Measurements from ENCODE around the gene NLGN1.

NLGN1 gene

DNA sequence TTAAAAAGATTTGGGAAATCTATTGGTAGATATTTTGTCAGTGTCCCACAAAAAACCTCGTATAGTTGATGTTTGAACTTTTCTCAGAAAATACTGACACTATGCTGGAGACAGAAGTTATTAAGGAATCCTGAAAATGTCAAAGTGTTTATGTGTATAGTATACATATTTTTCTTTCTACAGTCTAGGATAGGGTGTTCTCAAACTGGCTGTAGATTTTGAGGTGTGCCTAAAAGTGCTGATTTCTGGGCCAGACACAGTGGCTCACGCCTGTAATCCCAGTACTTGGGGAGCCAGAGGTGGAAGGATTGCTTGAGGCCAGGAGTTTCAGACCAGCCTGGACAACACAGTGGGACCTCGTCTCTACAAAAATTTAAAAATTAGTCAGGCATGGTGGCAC lies 322.0 kb downstream of the NLGN1 start:
- Mint-ChIP-seq H3K9me3 (no peaks in the 10 kb centered on the region), H3K27ac (no peak overlapping the region), H3K27me3 (ENCODE audit: low read depth) (no peaks in the 10 kb centered on the region)

DNA sequence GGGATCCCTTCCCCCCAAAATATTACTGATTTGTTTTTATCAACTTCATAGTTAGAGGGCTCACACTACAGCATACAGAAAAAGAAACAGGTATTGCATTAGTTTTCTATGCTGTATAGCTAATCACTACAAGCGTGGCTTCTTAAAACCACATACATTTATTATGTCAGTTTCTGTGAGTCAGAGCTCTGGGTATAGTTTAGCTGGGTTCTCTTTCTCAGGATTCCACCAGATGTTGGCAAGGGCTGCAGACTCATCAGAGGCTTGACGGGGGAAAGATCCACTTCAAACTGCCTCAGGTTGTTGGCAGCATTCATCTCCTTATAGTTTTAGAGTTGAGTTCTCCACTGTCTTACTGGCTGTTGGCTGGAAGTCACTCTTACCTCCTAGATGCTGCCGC lies 328.0 kb downstream of the NLGN1 start:
- Mint-ChIP-seq H3K4me3 (no peak overlapping the region), H3K9me3 (no peaks in the 10 kb centered on the region), H3K4me1 (ENCODE audit: low read depth) (no peaks in the 10 kb centered on the region), H3K27ac (no peak overlapping the region), H3K27me3 (ENCODE audit: low read depth) (no peaks in the 10 kb centered on the region), H3K36me3 (ENCODE audit: low read depth) (no peaks in the 10 kb centered on the region)

More for the DNA sequence above, 322.0 kb downstream of the NLGN1 start:
- Mint-ChIP-seq H3K4me1 (ENCODE audit: low read depth) (no peaks in the 10 kb centered on the region), H3K4me3 (no peak overlapping the region), H3K36me3 (ENCODE audit: low read depth) (no peaks in the 10 kb centered on the region)

DNA sequence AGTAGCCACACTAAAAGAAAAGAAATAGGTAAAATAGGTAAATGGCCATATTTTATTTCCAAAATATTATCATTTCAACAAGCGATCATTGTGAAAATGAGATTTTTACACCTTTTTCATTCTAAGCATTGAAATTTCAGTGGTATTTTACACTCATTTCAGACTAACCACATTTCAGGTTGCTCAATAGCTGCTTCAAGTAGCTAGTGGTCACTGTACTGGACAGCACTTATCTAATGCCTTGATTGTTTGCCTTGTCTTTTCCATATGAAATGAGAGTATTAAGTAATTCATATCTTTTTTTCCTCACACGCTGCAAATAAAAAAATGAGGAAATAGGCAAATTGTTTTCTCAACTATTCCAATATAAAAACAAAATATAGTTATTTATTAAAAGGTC lies 332.8 kb downstream of the NLGN1 start:
- Mint-ChIP-seq H3K4me3 (no peak overlapping the region), H3K36me3 (ENCODE audit: low read depth) (no peaks in the 10 kb centered on the region), H3K9me3 (no peaks in the 10 kb centered on the region), H3K27me3 (ENCODE audit: low read depth) (no peaks in the 10 kb centered on the region), H3K27ac (no peak overlapping the region), H3K4me1 (ENCODE audit: low read depth) (no peaks in the 10 kb centered on the region)

DNA sequence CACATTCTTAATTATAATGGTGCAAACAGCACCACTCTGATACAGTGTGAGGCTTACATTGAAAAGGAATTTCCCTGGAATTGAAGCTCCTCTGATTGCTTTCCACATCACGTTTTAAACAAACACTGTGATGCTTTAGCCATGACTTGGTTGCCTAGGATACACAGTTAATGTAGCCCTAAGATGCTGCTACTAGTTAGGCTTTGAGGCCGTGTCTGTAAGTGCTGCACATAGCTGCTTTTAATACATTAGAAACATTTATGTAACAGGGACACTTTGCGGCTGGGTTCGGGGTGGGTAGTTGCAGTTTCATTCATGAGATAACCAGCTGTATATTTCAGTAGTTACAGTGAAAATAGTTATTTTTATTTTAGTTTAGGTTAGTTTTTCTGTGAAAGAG lies 334.7 kb downstream of the NLGN1 start:
- H3K4me3 Mint-ChIP-seq, result no peak overlapping the region
- no peaks in the 10 kb centered on the region for H3K4me1 Mint-ChIP-seq (ENCODE audit: low read depth)
- H3K27me3 Mint-ChIP-seq (ENCODE audit: low read depth), result no peaks in the 10 kb centered on the region
- H3K36me3 Mint-ChIP-seq (ENCODE audit: low read depth), result no peaks in the 10 kb centered on the region
- H3K9me3 Mint-ChIP-seq, result no peaks in the 10 kb centered on the region
- no peak overlapping the region for H3K27ac Mint-ChIP-seq

DNA sequence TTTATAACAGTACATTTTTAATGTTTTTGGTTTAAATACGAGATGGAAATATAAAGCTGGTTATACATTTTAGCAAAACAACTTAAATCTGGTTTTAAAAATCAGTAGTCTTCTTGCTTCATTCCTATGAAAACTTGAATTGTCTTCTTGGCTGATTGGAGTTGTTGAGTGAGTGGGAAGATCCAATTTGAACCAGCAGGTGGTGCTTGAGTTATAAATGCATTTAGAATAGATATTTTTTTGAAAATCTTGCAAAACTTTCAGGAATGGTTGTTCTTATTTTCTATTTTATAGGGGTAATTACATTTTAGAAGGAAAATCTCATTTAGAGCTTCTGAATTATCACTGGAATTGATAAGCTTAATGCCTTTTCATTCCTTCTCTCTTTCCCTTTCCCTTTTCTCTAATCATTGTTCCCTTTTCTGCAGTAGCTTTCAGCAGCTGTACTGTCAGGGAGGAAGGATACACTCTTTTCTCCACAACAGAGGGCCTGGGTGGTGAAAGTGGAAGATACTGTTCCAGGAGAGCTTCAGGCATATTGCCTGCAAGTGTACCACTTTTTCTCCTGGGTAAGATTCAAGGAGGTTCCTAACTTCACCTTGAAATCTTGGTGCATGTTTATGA lies 335.6 kb downstream of the NLGN1 start:
- Mint-ChIP-seq H3K27ac (no peak overlapping the region), H3K4me1 (ENCODE audit: low read depth) (no peaks in the 10 kb centered on the region), H3K4me3 (no peak overlapping the region), H3K9me3 (peaks cover under 1% of the 10 kb centered on the region), H3K27me3 (ENCODE audit: low read depth) (no peaks in the 10 kb centered on the region), H3K36me3 (ENCODE audit: low read depth) (no peaks in the 10 kb centered on the region)

DNA sequence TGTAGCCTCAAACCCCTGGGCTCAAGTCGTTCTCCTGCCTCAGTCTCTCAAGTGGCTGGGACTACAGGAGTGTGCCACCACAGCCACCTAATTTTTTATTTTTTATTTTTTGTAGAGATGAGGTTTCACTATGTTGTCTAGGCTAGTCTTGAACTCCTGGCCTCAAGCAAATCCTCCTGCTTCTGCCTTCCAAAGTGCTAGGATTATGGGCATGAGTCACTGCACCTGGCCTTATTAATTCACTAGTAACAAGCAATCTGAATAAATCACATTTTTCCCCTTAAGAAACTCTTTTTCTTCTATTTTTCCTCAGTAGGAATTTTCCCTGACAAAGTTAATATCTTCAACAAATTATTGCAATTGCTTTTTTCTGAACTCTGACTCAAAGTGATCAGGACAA lies 336.9 kb downstream of the NLGN1 start:
- H3K9me3 Mint-ChIP-seq, result peaks cover 9% of the 10 kb centered on the region
- H3K27ac Mint-ChIP-seq, result no peak overlapping the region
- no peak overlapping the region for H3K4me3 Mint-ChIP-seq
- H3K4me1 Mint-ChIP-seq (ENCODE audit: low read depth), result no peaks in the 10 kb centered on the region
- H3K27me3 Mint-ChIP-seq (ENCODE audit: low read depth), result no peaks in the 10 kb centered on the region
- no peaks in the 10 kb centered on the region for H3K36me3 Mint-ChIP-seq (ENCODE audit: low read depth)

GRCh38 chr3:173734895-173735294 lies 337.4 kb downstream of the NLGN1 start:
- Mint-ChIP-seq H3K4me3 (no peak overlapping the region), H3K4me1 (ENCODE audit: low read depth) (no peaks in the 10 kb centered on the region), H3K36me3 (ENCODE audit: low read depth) (no peaks in the 10 kb centered on the region), H3K27me3 (ENCODE audit: low read depth) (no peaks in the 10 kb centered on the region), H3K27ac (no peak overlapping the region), H3K9me3 (peaks cover 9% of the 10 kb centered on the region)

GRCh38 chr3:173735841-173736240 lies 338.3 kb downstream of the NLGN1 start:
- H3K9me3 Mint-ChIP-seq, result peaks cover 9% of the 10 kb centered on the region
- H3K27ac Mint-ChIP-seq, result no peak overlapping the region

DNA sequence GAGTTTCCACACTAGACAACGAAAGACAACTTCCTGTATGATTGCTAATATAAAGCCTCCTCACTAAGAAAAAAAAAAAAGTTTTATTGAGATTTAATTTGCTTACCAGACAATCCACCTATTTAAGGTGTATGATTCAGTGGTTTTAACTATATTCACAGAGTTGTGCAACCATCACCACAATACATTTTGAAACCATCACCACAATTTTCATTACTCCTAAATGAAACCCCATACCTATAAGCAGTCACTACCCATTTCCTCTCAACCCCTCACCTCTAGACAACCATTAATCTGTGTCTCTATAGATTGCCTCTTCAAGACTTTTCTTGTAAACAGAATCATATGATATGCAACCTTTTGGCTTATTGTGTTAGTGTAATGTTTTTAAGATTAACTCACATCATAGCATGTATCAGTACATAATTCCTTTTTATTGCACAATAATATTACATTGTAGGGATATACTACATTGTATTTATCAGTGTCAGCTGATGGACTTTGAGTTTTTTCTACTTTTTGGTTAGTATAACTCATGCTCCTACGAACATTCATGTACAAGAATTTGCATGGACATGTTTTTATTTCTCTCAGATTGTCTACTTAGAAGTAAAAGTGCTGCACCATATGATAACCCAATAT lies 339.7 kb downstream of the NLGN1 start:
- Mint-ChIP-seq H3K4me3 (no peak overlapping the region), H3K27me3 (ENCODE audit: low read depth) (no peaks in the 10 kb centered on the region), H3K4me1 (ENCODE audit: low read depth) (no peaks in the 10 kb centered on the region), H3K36me3 (ENCODE audit: low read depth) (no peaks in the 10 kb centered on the region), H3K9me3 (peaks cover 9% of the 10 kb centered on the region), H3K27ac (no peak overlapping the region)

More at GRCh38 chr3:173735841-173736240, 338.3 kb downstream of the NLGN1 start:
- no peaks in the 10 kb centered on the region for H3K36me3 Mint-ChIP-seq (ENCODE audit: low read depth)
- H3K4me3 Mint-ChIP-seq, result no peak overlapping the region
- H3K4me1 Mint-ChIP-seq (ENCODE audit: low read depth), result no peaks in the 10 kb centered on the region
- no peaks in the 10 kb centered on the region for H3K27me3 Mint-ChIP-seq (ENCODE audit: low read depth)

- Mint-ChIP-seq H3K27ac (no peak overlapping the region), H3K4me1 (ENCODE audit: low read depth) (no peaks in the 10 kb centered on the region), H3K9me3 (peaks cover 9% of the 10 kb centered on the region), H3K27me3 (ENCODE audit: low read depth) (no peaks in the 10 kb centered on the region), H3K4me3 (no peak overlapping the region), H3K36me3 (ENCODE audit: low read depth) (no peaks in the 10 kb centered on the region)
Measured at GRCh38 chr3:173739726-173740125, 342.2 kb downstream of the NLGN1 start.

GRCh38 chr3:173742491-173742890 lies 344.9 kb downstream of the NLGN1 start:
- no peaks in the 10 kb centered on the region for H3K27me3 Mint-ChIP-seq (ENCODE audit: low read depth)
- H3K36me3 Mint-ChIP-seq (ENCODE audit: low read depth), result no peaks in the 10 kb centered on the region
- no peak overlapping the region for H3K27ac Mint-ChIP-seq
- H3K4me1 Mint-ChIP-seq (ENCODE audit: low read depth), result no peaks in the 10 kb centered on the region
- peaks cover 9% of the 10 kb centered on the region for H3K9me3 Mint-ChIP-seq
- H3K4me3 Mint-ChIP-seq, result no peak overlapping the region

DNA sequence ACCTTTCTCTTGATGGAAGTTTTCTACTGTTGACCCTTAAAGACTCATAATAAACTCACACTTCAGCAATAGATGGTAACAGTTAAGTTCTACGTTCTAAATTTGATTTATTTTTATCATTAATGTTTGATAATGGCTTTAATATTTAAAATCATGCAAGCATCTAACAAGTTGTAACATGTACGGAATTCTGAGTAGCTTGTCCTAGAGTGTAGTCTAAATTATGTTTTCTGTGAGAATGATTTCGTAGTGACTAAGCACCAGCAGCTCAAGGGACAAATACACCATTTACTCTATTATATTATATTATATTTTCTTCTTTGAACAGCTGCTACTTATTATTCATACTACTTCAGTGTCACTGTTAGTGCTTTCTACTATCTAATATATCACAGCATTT lies 345.6 kb downstream of the NLGN1 start:
- H3K4me3 Mint-ChIP-seq, result no peak overlapping the region
- no peaks in the 10 kb centered on the region for H3K27me3 Mint-ChIP-seq (ENCODE audit: low read depth)

DNA sequence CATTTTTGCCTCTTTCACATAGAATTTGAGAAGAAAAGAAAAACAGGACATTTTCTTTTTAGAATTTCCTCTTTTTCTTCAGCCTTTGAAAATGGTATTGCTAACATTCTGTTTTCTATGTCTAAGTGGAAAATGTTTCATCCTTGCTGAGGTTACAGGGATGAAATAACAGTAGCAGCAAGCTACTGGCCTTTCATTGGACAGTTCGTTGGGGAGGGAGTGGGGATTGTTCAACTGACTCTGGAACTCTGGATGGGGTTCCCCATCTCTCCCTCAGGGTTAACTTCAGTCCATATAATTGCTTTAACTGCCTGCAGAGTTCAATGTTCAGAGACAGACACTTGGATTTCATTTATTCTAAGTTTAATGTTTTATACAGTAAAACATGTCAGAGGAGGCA lies 346.0 kb downstream of the NLGN1 start:
- Mint-ChIP-seq H3K4me3 (no peak overlapping the region), H3K27ac (no peak overlapping the region), H3K4me1 (ENCODE audit: low read depth) (no peaks in the 10 kb centered on the region), H3K9me3 (peaks cover 5% of the 10 kb centered on the region), H3K27me3 (ENCODE audit: low read depth) (no peaks in the 10 kb centered on the region), H3K36me3 (ENCODE audit: low read depth) (no peaks in the 10 kb centered on the region)

More for the DNA sequence above, 345.6 kb downstream of the NLGN1 start:
- peaks cover 9% of the 10 kb centered on the region for H3K9me3 Mint-ChIP-seq
- no peaks in the 10 kb centered on the region for H3K4me1 Mint-ChIP-seq (ENCODE audit: low read depth)
- no peak overlapping the region for H3K27ac Mint-ChIP-seq
- H3K36me3 Mint-ChIP-seq (ENCODE audit: low read depth), result no peaks in the 10 kb centered on the region

DNA sequence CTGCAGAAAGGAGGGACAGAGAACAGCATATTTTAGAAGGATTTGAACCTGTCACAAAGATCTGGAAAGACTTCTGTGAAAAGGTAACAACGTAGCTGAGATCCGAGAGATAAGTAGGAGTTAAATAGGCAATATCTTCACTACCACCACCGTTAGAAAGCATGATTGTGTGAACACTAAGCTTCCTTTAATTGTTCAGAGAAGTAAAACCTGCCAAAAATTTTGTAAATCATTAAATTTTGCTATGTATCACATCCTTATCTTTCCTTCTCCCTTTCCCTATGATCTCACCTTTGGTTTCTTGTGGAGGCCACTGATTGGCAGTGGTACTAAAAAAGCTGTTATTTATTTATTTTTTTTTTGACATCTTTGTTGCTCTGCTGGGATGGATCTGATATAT lies 346.9 kb downstream of the NLGN1 start:
- no peak overlapping the region for H3K4me3 Mint-ChIP-seq

DNA sequence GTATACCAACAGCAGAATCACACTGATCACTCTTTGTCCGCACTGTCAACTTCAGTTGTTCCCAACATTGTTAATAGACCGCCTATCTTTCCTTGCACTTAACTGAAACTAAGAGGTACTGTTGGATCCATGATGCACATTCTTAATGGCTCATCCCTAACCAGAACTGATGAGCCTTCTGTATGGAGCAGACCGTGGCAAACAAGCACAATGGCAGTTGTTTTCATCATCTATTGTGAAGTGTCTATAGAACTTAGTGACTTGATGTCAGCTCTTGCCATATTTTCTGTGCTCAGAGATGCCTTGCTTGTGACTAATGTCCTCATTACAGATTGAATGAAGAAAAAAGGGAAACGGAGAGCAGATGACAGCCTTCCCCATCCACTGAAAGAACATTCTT lies 347.4 kb downstream of the NLGN1 start:
- H3K27me3 Mint-ChIP-seq (ENCODE audit: low read depth), result no peaks in the 10 kb centered on the region
- no peak overlapping the region for H3K4me3 Mint-ChIP-seq
- H3K9me3 Mint-ChIP-seq, result no peaks in the 10 kb centered on the region
- no peaks in the 10 kb centered on the region for H3K4me1 Mint-ChIP-seq (ENCODE audit: low read depth)
- H3K36me3 Mint-ChIP-seq (ENCODE audit: low read depth), result no peaks in the 10 kb centered on the region
- H3K27ac Mint-ChIP-seq, result no peak overlapping the region

More for the DNA sequence above, 346.9 kb downstream of the NLGN1 start:
- Mint-ChIP-seq H3K9me3 (no peaks in the 10 kb centered on the region), H3K27me3 (ENCODE audit: low read depth) (no peaks in the 10 kb centered on the region), H3K36me3 (ENCODE audit: low read depth) (no peaks in the 10 kb centered on the region), H3K4me1 (ENCODE audit: low read depth) (no peaks in the 10 kb centered on the region), H3K27ac (no peak overlapping the region)

All from T-helper 1 cell treated with Interleukin-12 subunit alpha and Interleukin-12 subunit beta and Interleukin-4 antibody, amounts not matched to agents 30 μg/mL and 1 μg/mL, for 36 hours (primary cell).